GM23338 (cell line): Measurements from ENCODE around the gene KISS1.

ENCODE experiments used
- CTCF ChIP-seq, 2 experiments: fragments of 200-600 bp in 1 of 2; sonication (generic) in 1 of 2; conservative IDR thresholded peaks; 2 replicates each; pipeline versions ENCODE4 v1.5.1 to v1.6.1; 2016 to 2017; ENCODE audit warnings: antibody characterized with exemption in 2 of 2, low read depth in 2 of 2, mild to moderate bottlenecking in 2 of 2, moderate library complexity in 1 of 2
- ETS1 ChIP-seq: IDR thresholded peaks from 2 replicates; pipeline ENCODE4 v1.6.1; 2016; ENCODE audit warnings: antibody characterized with exemption
- EZH2 ChIP-seq: fragments of 200-600 bp; sonication (generic); IDR thresholded peaks from one replicate; pipeline ENCODE4 v1.8.0; 2017; ENCODE audit warnings: antibody characterized with exemption, mild to moderate bottlenecking, low read depth; ENCODE audit not compliant: unreplicated experiment
- POLR2AphosphoS5 ChIP-seq: IDR thresholded peaks from 2 replicates; pipeline ENCODE4 v1.6.1; 2016; ENCODE audit warnings: antibody characterized with exemption, low read depth

- TF ChIP-seq EZH2 (no peak), ETS1 (no peak), CTCF (conservative IDR thresholded peaks at IDR 0.05; ENCODE audit: low read depth in 2 of 2) (no peak), POLR2AphosphoS5 (no peak)
Observed at GRCh38 chr1:204222006-204222763, 25.9 kb upstream of the KISS1 start.
